Measurements from ENCODE around the gene MLST8.

GRCh38 chr16:2256531-2257140, 51.4 kb downstream of the MLST8 start:
- TF ChIP-seq, protein P1, sequence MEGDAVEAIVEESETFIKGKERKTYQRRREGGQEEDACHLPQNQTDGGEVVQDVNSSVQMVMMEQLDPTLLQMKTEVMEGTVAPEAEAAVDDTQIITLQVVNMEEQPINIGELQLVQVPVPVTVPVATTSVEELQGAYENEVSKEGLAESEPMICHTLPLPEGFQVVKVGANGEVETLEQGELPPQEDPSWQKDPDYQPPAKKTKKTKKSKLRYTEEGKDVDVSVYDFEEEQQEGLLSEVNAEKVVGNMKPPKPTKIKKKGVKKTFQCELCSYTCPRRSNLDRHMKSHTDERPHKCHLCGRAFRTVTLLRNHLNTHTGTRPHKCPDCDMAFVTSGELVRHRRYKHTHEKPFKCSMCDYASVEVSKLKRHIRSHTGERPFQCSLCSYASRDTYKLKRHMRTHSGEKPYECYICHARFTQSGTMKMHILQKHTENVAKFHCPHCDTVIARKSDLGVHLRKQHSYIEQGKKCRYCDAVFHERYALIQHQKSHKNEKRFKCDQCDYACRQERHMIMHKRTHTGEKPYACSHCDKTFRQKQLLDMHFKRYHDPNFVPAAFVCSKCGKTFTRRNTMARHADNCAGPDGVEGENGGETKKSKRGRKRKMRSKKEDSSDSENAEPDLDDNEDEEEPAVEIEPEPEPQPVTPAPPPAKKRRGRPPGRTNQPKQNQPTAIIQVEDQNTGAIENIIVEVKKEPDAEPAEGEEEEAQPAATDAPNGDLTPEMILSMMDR (IDR thresholded peaks at IDR 0.05; ENCODE audit: low read depth, low read length, missing input control) = no peak
- TF ChIP-seq TAF1 (conservative IDR thresholded peaks at IDR 0.05) (no peak), GABPA (IDR thresholded peaks at IDR 0.05 in 1 of 2, conservative IDR thresholded peaks at IDR 0.05 in 1 of 2) (no peak), RAD21 (IDR thresholded peaks at IDR 0.05) (no peak), JUND (IDR thresholded peaks at IDR 0.05) (no peak), REST (IDR thresholded peaks at IDR 0.05) (no peak), NR2F2 (IDR thresholded peaks at IDR 0.05) (no peak), ZBTB33 (IDR thresholded peaks at IDR 0.05) (no peak), SP1 (IDR thresholded peaks at IDR 0.05) (no peak), EGR1 (IDR thresholded peaks at IDR 0.05; ENCODE audit: low read depth in 2 of 2) (no peak)
- TF ChIP-seq, protein P2, sequence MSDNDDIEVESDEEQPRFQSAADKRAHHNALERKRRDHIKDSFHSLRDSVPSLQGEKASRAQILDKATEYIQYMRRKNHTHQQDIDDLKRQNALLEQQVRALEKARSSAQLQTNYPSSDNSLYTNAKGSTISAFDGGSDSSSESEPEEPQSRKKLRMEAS (IDR thresholded peaks at IDR 0.05) = no peak
- TF ChIP-seq, protein P3, sequence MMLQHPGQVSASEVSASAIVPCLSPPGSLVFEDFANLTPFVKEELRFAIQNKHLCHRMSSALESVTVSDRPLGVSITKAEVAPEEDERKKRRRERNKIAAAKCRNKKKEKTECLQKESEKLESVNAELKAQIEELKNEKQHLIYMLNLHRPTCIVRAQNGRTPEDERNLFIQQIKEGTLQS (IDR thresholded peaks at IDR 0.05) = no peak

All from liver (tissue), 3 donors.